Activated CD8-positive, alpha-beta T cell treated with anti-CD3 and anti-CD28 coated beads, Interleukin-2, amount 10 ng/mL, durations not matched to agents 7 days and 5 days (primary cell): ENCODE measurements around the gene GMPPA. TPM values are rescaled to one million over a fixed set of nuclear protein-coding genes. Genes with fewer than 3 reads are reported as not detected.

Experiments
- ATAC-seq: fragments of 150-1000 bp; cut with Tn5 transposase; one replicate; pipeline ENCODE4 v1.10.0; 2021; ENCODE audit warnings: moderate library complexity
- CTCF ChIA-PET: fragments of 350-600 bp; sonication (Branson Sonifier 250); formaldehyde crosslinking; loops from one replicate; lab custom pipeline; 2021; ENCODE audit warnings: antibody characterized with exemption; lab: Charles Lee
- POLR2A ChIA-PET: fragments of 350-600 bp; sonication (Branson Sonifier 250); formaldehyde crosslinking; loops from one replicate; lab custom pipeline; 2021; ENCODE audit warnings: antibody characterized with exemption; lab: Charles Lee
- DNase-seq: peaks from one replicate; pipeline ENCODE4 v3.0.0-alpha.2; 2020
- H3K27ac Mint-ChIP-seq: one replicate; pipeline ENCODE4 v1.8.0; 2021; ENCODE audit warnings: mild to moderate bottlenecking, mixed read lengths
- H3K27me3 Mint-ChIP-seq: one replicate; pipeline ENCODE4 v1.8.0; 2021; ENCODE audit warnings: low read depth, mixed read lengths
- H3K36me3 Mint-ChIP-seq: one replicate; pipeline ENCODE4 v1.8.0; 2021; ENCODE audit warnings: low read depth, mixed read lengths
- H3K4me1 Mint-ChIP-seq: one replicate; pipeline ENCODE4 v1.8.0; 2021; ENCODE audit warnings: low read depth, mixed read lengths
- H3K4me3 Mint-ChIP-seq: one replicate; pipeline ENCODE4 v1.8.0; 2021; ENCODE audit warnings: mild to moderate bottlenecking, mixed read lengths
- H3K9me3 Mint-ChIP-seq: one replicate; pipeline ENCODE4 v1.8.0; 2022; ENCODE audit warnings: mixed read lengths; ENCODE audit not compliant: insufficient read depth
- total RNA-seq, 2 experiments: library from RNA; stranded (reverse); gene quantifications; one replicate each; pipeline ENCODE4 v1.2.3, GENCODE V29; 2021

Gene GMPPA
- total RNA-seq, 2 experiments from 2014 or later: 37.8 to 41.2 TPM

DNA sequence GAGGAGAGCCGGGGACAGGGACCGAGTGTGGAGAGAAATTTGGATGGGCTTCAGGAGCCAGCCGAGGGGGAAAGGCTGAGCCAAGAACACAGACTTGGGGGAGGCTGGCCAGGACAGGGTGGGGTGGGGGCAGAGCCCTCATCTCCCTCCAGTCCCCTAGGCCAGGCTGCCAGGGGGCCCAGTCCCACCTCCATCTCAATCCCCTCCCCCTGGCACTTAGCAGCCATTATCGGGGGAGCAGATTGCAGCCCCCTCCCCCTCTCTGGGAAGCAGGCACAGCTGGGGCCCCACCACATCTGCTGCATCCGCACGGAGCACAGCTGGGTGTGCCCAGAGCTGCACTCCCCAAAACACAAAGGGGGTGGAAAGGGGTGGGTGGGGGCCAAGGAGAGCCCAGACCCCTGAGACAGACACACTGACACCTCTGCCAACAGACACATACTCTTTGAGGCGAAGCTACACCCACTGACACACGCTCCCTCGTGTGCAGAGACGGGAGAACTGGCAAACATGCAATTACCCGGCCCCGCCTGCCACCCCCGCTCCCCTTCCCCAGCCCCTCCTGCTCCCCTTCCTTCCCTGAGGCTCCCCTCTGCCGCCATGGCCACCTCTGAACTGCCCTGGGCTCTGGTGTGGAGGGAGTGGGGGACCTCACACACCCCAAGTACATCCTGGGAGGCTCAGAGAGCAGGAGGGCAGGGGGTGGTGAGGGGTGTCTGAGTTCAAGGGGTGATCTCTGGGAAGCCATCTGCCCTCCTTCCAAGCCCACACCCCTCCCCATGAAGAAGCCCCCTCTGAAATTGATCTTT, 10.5 kb downstream of the GMPPA start:
- Mint-ChIP-seq H3K4me3 (no peak overlapping the region), H3K9me3 (no peaks in the 10 kb centered on the region), H3K4me1 (peaks cover 14% of the 10 kb centered on the region), H3K27me3 (peaks cover 46% of the 10 kb centered on the region), H3K36me3 (peaks cover 8% of the 10 kb centered on the region), H3K27ac (no peak overlapping the region)
- CTCF ChIA-PET: interaction anchor here (0.7 to 3.4 kb wide), 11 partner anchors 9 to 121 kb away, joined by 3 to 34 read pairs (median 4); partner anchors contain the start of genes CHPF, DNPEP, GMPPA and TMEM198
- ATAC-seq (peak; percentile 14), DNase-seq (no peak)
- POLR2A ChIA-PET: interaction anchor here (0.6 kb wide), 1 partner anchor 63 kb away, joined by 3 read pairs; no protein-coding TSS in a partner anchor

DNA sequence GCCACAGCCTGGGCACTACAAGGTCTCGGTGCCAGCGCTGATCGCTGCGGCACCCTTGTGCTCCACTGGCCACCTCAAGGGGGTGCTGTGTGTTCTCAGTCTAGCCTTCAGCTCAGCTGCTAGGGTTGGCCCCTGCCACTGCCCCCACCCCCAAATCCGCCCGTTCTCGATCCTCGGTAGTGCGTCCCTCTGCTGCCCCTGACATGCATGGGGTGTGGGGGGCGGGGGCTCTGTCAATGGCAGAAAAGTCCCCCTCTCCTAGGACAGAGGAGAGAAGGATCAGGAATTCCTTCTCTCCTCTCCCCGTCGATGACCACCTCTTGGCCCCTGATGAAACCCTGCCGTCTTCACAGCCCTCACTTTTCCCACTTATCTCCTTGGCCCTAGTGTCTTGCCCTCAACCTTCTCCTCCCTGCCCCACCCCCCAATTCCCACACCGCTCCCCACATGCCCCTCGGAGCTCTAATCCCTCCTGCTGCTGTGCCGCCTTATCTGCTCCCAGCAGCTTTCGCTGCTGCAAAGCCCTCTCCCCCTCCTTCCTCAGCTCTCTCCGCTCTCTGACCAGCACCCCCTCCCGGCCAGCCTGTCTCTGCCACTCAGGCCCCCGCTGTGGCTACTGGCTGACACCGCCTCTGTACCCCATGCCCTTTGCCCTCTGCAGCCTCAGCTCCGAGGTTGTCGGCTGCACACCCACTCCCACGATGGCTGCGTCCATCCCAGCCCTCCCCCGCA, 11.3 kb downstream of the GMPPA start:
- H3K9me3 Mint-ChIP-seq: no peaks in the 10 kb centered on the region
- H3K27ac Mint-ChIP-seq: no peak overlapping the region
- ChIA-PET CTCF (interaction anchor here (0.5 to 3.4 kb wide), 16 partner anchors 9 to 1123 kb away, joined by 3 to 34 read pairs (median 4); partner anchors contain the start of genes CHPF, DNPEP, GMPPA and TMEM198), POLR2A (interaction anchor here (0.6 kb wide), 1 partner anchor 618 kb away, joined by 3 read pairs; no protein-coding TSS in a partner anchor)
- peaks cover 15% of the 10 kb centered on the region for H3K4me1 Mint-ChIP-seq
- DNase-seq: peak; percentile 59
- H3K27me3 Mint-ChIP-seq: peaks cover 48% of the 10 kb centered on the region
- peak; percentile 75 for ATAC-seq
- H3K4me3 Mint-ChIP-seq: no peak overlapping the region
- peaks cover 2% of the 10 kb centered on the region for H3K36me3 Mint-ChIP-seq

DNA sequence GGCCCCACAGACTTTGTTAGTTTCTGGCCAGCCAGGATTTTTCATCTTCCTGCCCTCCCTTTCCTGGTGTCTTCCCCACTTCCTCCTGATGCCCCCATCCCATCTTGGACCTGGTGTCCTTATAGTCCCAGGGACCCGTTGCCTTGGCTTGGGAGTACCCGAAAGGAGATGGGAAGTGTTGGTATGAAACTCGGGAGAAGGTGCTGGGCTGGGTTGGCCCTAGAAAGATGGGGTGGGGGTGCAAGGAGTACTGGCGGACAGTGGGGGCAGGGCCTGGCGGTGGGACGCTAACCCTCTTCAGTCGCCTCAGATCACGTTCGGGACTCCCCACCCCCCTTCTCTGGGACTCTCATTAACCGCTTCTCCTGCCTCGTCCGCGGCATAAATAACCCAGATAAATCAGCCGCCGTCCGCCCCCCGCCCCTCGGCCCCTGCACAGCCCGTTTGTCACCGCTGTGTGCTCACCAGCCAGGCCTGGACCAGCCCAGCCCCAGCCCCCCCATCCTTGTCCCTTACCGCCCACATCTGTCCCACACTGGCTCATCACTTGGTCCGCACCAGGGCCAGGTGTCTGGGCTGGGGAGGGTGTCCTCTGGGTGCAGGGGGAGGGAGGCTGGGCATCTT, 11.9 kb downstream of the GMPPA start:
- POLR2A ChIA-PET: interaction anchor here (0.6 kb wide), 1 partner anchor 618 kb away, joined by 3 read pairs; no protein-coding TSS in a partner anchor
- ATAC-seq (no peak), DNase-seq (no peak)
- H3K9me3 Mint-ChIP-seq: no peaks in the 10 kb centered on the region
- CTCF ChIA-PET: interaction anchor here (0.6 to 4.1 kb wide), 8 partner anchors 10 to 92 kb away, joined by 3 to 34 read pairs (median 5); partner anchors contain the start of gene GMPPA
- H3K36me3 Mint-ChIP-seq: peaks cover 2% of the 10 kb centered on the region
- no peak overlapping the region for H3K27ac Mint-ChIP-seq
- peaks cover 15% of the 10 kb centered on the region for H3K4me1 Mint-ChIP-seq
- H3K4me3 Mint-ChIP-seq: no peak overlapping the region
- H3K27me3 Mint-ChIP-seq: peaks cover 49% of the 10 kb centered on the region

DNA sequence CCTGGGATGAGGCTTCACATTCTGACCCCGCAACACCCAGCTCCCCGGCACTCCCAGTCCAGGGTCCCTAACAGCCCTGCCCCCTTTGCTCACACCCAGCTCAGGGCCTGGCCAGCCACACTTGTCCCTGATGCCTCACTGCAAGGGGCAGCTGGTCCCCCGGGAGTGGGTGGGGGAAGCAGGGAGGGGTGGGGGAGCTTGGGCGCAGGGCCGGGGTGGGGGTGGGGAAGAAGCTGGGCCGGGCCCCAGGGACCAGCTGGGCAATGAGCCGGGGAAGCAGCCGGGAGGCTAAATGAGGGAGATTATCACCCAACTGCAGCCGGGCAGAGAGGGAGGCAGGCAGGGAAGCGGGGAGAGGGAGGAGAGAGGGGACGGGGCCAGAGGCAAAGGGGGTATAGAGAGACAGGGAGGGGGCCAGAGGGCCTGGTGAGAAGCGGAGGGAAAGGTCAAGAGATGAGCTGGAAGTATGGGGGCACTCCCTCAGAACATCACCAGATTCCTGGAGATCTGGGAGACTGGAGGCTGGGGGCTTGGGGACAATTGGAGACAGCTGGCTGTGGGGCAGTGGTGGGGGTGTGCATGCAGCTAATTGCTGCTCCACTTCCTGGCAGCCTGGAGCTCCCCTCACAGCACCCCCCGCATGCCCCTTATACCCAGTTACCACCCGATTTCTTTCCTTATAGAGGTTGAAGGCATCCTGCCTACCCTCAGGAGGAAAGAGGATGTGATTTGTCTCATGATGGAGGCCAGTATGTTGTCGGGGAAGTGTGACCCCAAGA, 13.0 kb downstream of the GMPPA start:
- CTCF ChIA-PET: interaction anchor here (0.8 to 4.1 kb wide), 5 partner anchors 11 to 131 kb away, joined by 3 to 22 read pairs (median 3); no protein-coding TSS in a partner anchor
- POLR2A ChIA-PET: interaction anchor here (0.6 kb wide), 1 partner anchor 12 kb away, joined by 6 read pairs; no protein-coding TSS in a partner anchor
- Mint-ChIP-seq H3K4me1 (peaks cover 15% of the 10 kb centered on the region), H3K9me3 (no peaks in the 10 kb centered on the region), H3K27ac (no peak overlapping the region), H3K36me3 (peaks cover under 1% of the 10 kb centered on the region), H3K27me3 (peaks cover 59% of the 10 kb centered on the region), H3K4me3 (no peak overlapping the region)
- DNase-seq (no peak), ATAC-seq (no peak)

DNA sequence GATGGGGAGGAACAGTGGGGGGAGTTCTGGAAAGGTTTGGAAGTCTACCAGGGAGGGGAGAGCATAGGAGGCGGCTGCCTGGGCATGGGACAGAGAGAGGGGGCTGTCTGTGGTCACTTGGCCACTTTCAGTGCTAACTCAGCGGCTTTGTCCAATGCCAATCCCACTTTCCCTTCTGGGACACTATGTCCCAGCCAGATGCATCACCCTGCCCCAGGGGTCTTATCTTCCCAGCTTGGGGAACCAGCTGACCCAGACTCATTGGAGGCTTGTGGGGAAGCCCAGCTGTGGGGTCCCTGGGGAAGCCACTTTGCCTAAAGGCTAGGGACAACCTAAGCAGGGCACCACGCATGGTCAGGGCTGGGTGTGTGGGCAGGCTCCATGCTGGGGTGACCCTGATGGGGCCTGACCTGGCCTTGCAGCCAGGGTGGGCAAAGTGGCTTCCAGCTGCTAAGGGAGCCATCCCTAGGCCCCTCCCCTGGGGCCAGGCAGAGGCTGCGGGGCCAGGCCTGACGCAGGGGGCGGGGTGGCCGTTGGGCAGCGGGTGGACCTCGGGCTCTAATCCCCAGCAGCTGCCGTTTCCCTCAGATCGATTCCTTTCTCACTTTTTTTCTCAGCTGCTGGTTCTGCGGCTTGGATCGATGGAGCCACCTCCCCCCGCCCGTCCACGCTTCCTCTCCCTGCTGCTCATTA, 14.0 kb downstream of the GMPPA start:
- Mint-ChIP-seq H3K4me1 (peaks cover 15% of the 10 kb centered on the region), H3K9me3 (no peaks in the 10 kb centered on the region), H3K36me3 (no peaks in the 10 kb centered on the region), H3K27ac (no peak overlapping the region), H3K27me3 (peaks cover 67% of the 10 kb centered on the region), H3K4me3 (no peak overlapping the region)
- no peak for DNase-seq
- ChIA-PET CTCF (interaction anchor here (0.7 to 4.1 kb wide), 5 partner anchors 12 to 130 kb away, joined by 3 to 22 read pairs (median 3); partner anchors contain the start of gene GMPPA), POLR2A (no interaction called here)
- ATAC-seq: no peak

DNA sequence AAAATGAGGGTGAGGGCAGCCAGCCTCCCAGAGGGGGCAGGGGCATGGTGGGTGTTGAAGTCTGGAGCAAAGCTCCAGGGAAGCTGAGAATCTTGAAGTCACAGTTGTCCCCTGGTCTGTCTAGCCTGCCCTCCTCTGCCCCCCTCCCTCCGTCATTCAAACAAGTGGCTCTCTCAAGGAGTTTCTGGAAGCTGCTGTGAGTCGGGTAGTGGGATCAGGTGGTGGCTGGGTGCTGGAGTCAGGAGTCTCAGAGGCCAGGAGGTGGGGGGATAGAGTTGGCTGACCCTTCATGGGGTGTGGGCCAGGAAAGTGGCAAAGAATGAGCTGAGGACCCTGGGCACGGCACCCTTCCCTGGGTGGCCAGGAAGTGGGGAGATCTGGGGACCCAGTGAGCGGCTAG, 15.1 kb downstream of the GMPPA start:
- ChIA-PET CTCF (interaction anchor here (1.0 to 4.1 kb wide), 4 partner anchors 14 to 129 kb away, joined by 3 to 22 read pairs (median 3); no protein-coding TSS in a partner anchor), POLR2A (no interaction called here)
- Mint-ChIP-seq H3K27me3 (peaks cover 75% of the 10 kb centered on the region), H3K36me3 (no peaks in the 10 kb centered on the region), H3K27ac (no peak overlapping the region), H3K4me3 (no peak overlapping the region), H3K9me3 (no peaks in the 10 kb centered on the region), H3K4me1 (peaks cover 15% of the 10 kb centered on the region)
- ATAC-seq (no peak), DNase-seq (no peak)

DNA sequence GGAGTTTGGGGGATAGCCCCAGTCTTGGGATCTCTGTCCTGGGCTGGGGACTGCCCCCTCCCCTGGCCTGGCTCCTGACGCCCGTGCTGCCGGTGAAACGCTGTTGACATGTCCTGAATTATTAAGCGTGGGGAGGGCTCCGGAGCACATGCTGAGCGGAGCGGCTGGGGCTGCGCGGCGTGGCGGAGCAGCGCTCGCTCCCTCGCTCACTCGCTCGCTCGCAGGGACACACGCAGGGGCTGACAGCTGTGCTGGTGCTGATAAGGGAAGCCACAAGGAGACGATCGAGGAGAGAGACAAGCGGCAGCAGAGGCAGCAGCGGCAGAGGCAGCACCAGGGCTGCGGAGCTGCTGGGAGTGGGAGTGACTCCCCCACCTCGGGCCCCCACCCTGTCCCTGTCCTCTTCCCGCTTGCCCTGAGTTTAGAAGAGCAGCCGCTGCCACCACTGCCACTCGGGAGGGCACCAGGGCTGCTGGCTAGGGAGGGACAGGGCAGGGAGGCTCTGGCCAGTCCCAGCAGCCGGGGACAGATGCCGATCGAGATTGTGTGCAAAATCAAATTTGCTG, 15.6 kb downstream of the GMPPA start, which contains the start of gene ASIC4:
ASIC4 (plus strand) TSS at position 287 of the 566 bp plus-strand sequence; CDS start at position 530, 243 bp downstream.
- Mint-ChIP-seq H3K4me3 (no peak within 1 kb of the TSS), H3K27ac (no peak within 1 kb of the TSS), H3K36me3 (no peaks in the 10 kb centered on the region), H3K27me3 (peaks cover 74% of the 10 kb centered on the region), H3K4me1 (peaks cover 15% of the 10 kb centered on the region), H3K9me3 (no peaks in the 10 kb centered on the region)
- ATAC-seq (peak; percentile 27), DNase-seq (no peak)
- ChIA-PET CTCF (interaction anchor here (1.1 to 4.1 kb wide), 3 partner anchors 14 to 111 kb away, joined by 3 to 22 read pairs (median 3); no protein-coding TSS in a partner anchor), POLR2A (interaction anchor here (0.7 kb wide), 1 partner anchor 11 kb away, joined by 3 read pairs; no protein-coding TSS in a partner anchor)

DNA sequence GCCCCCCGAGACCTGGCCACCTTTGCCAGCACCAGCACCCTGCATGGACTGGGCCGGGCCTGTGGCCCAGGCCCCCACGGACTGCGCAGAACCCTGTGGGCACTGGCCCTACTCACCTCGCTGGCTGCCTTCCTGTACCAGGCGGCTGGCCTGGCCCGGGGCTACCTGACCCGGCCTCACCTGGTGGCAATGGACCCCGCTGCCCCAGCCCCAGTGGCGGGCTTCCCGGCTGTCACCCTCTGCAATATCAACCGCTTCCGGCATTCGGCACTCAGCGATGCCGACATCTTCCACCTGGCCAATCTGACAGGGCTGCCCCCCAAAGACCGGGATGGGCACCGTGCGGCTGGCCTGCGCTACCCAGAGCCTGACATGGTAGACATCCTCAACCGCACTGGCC, 16.1 kb downstream of the GMPPA start:
- POLR2A ChIA-PET: interaction anchor here (0.6 to 0.7 kb wide), 2 partner anchors 11 to 18 kb away, joined by 3 read pairs; no protein-coding TSS in a partner anchor
- no peak for ATAC-seq
- CTCF ChIA-PET: interaction anchor here (1.0 to 4.1 kb wide), 4 partner anchors 15 to 16 kb away, joined by 3 to 22 read pairs (median 4); partner anchors contain the start of gene GMPPA
- Mint-ChIP-seq H3K4me3 (no peak overlapping the region), H3K27me3 (peaks cover 73% of the 10 kb centered on the region), H3K36me3 (no peaks in the 10 kb centered on the region), H3K4me1 (peaks cover 12% of the 10 kb centered on the region), H3K9me3 (no peaks in the 10 kb centered on the region), H3K27ac (no peak overlapping the region)
- no peak for DNase-seq

DNA sequence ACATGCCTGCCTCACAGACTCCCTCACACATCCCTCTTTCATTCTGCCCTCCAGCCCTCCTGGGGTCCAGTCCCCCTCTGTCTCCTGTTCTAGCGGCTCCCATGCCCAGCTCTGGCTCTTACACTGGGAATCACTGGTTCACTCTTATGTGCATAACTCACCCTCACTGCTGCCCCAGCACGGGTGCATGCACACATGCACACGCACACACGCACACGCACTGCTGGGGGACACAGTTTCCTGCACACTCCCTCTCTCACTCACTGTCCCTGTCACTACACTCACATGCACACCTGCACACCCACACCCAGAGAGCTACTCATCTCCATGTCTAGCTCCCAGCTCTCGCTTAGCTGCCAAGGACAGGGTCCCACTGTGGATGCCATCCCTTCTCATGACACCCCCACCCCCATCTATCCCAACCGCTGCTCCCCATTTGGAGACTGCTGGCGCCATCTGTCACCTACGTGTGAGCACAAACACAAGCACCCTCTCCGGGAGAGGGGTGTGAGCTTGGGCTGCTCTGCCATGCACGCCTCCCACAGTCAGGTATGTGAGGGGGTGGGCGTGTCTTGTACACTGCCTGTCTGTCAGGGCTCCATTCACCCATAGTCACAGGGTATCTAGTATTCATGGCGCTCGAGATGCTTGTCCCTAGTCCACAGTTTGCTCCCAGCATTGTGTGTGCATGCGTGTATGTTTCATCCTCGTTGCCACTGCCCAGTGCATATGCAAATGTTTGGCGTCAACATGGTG, 17.4 kb downstream of the GMPPA start:
- no peak overlapping the region for H3K4me3 Mint-ChIP-seq
- ChIA-PET POLR2A (no interaction called here), CTCF (interaction anchor here (1.0 to 1.7 kb wide), 2 partner anchors 13 to 17 kb away, joined by 4 to 5 read pairs; partner anchors contain the start of gene GMPPA)
- H3K36me3 Mint-ChIP-seq: no peaks in the 10 kb centered on the region
- no peak overlapping the region for H3K27ac Mint-ChIP-seq
- H3K9me3 Mint-ChIP-seq: no peaks in the 10 kb centered on the region
- H3K27me3 Mint-ChIP-seq: peaks cover 69% of the 10 kb centered on the region
- DNase-seq (no peak), ATAC-seq (no peak)
- H3K4me1 Mint-ChIP-seq: peaks cover 9% of the 10 kb centered on the region
